ENCODE measurements around the gene SH3BP1.

The SH3BP1 gene

DNA sequence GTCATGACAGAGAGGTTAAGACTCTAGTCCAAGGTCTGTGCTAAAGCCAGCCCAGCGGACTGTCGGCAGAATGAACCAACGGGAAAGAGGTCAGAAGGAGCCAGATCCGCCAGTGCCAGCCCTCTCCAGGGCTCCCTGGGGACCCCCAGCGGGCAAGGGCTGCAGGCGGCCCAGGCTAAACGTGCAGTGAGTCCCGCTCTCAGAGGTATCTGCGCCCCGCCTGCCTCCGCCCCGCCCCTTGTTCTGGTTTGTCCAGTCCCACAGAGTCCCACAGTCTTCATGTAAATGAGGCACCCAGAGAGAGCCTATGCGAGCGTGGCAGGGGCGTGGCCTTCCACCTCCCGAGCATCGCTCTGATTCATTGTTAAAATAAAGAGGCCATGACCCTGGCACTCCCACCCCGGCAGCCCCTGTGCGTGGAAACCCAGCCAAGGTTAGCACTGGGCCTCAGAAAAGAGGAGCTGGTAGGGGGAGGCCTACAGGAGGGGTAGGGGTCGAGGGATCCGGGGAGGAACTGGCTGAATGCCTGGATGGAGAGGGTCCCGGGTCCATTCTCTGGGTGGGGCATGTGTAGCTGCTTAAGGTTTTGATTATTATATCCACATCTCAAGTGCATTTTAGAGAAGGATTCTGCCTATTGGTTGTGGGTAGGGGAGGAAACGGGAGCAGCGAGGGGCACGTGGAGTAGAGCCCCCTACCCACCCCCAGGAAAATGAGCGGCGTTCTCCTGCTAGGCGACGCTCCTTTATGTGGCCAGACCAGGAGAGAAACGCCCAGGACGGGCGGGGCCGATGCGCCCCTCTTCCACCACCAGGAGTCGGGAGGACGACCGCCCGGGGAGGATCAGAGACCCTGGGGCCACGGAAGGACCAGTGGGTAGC lies 57.4 kb downstream of the SH3BP1 start, which contains the start of gene TRIOBP:
Gene TRIOBP, plus strand, starts transcription at position 392 of the 881 bp plus-strand sequence. CDS start 4,318 bp downstream, outside the sequence.
- intact Hi-C loops (cut with DNase I; ENCODE audit: low total_unique reads): no loop called here
- Histone ChIP-seq H3K36me3 (peaks cover 13 to 19% (median 16%) of the 10 kb centered on the region in 3 donors), H3K9me3 (no peaks in the 10 kb centered on the region), H3K27ac (peak within 1 kb of the TSS; percentile 63 to 69), H3K4me1 (peaks cover 0 to 20% (median 17%) of the 10 kb centered on the region in 4 donors), H3K27me3 (no peaks in the 10 kb centered on the region), H3K4me3 (peak within 1 kb of the TSS; percentile 21 to 35)
- TF ChIP-seq CTCF (IDR thresholded peaks at IDR 0.05): peak; percentile 22 to 42
- peak; percentile 95 to 97 for DNase-seq

- peaks cover 0 to 20% (median 17%) of the 10 kb centered on the region in 4 donors for H3K4me1 ChIP-seq
- no peaks in the 10 kb centered on the region for H3K27me3 ChIP-seq
- no peaks in the 10 kb centered on the region for H3K9me3 ChIP-seq
- intact Hi-C loops (cut with DNase I; ENCODE audit: low total_unique reads): no loop called here
- H3K27ac ChIP-seq: peak overlapping the region; percentile 63 to 69
- H3K36me3 ChIP-seq: peaks cover 11 to 13% (median 12%) of the 10 kb centered on the region in 3 donors
- TF ChIP-seq CTCF (IDR thresholded peaks at IDR 0.05): no peak
- H3K4me3 ChIP-seq: no peak overlapping the region
- no peak for DNase-seq
Observed at GRCh38 chr22:37697538-37697835, 58.0 kb downstream of the SH3BP1 start.

DNA sequence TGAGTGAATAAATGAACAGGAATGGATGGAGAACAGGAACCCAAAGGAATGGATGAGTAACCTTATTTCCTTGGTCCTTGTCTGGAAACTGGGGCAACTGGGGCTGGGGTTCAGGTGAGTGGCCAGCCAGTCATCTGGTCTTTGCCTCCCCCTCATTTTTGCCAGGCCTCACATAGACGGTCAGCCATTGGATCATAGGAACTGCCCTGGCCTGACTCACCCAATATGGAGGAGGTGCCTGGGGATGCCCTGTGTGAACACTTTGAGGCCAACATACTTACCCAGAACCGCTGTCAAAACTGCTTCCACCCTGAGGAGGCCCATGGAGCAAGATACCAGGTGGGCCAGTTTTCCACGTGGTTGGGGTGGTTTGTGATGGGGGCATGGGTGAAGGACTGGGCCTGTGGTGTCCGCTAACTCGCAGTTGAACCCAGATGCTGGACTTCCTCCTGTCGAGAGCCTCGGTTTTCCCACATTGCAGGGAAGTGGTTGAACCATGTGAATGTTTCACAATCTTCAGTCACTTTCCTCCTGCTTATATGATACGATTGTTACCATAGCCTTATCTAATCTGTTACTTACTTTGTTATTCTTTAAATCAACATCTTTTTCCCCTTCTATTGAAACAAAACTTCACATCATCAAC lies 61.8 kb downstream of the SH3BP1 start:
- H3K27ac ChIP-seq: no peak overlapping the region
- intact Hi-C loops (cut with DNase I; ENCODE audit: low total_unique reads): no loop called here
- TF ChIP-seq CTCF (IDR thresholded peaks at IDR 0.05): no peak

GRCh38 chr22:37703906-37704305 lies 64.4 kb downstream of the SH3BP1 start:
- H3K9me3 ChIP-seq: no peaks in the 10 kb centered on the region
- intact Hi-C loops (cut with DNase I; ENCODE audit: low total_unique reads): no loop called here
- H3K27me3 ChIP-seq: no peaks in the 10 kb centered on the region
- H3K27ac ChIP-seq: no peak overlapping the region
- no peak for DNase-seq
- H3K36me3 ChIP-seq: no peaks in the 10 kb centered on the region
- no peak for TF ChIP-seq CTCF (IDR thresholded peaks at IDR 0.05)
- no peaks in the 10 kb centered on the region for H3K4me1 ChIP-seq
- no peak overlapping the region for H3K4me3 ChIP-seq

More for the DNA sequence above, 61.8 kb downstream of the SH3BP1 start:
- no peak overlapping the region for H3K4me3 ChIP-seq
- DNase-seq: no peak
- no peaks in the 10 kb centered on the region for H3K27me3 ChIP-seq
- H3K4me1 ChIP-seq: peaks cover 0 to 11% (median 7%) of the 10 kb centered on the region in 4 donors
- H3K36me3 ChIP-seq: no peaks in the 10 kb centered on the region
- no peaks in the 10 kb centered on the region for H3K9me3 ChIP-seq

- H3K27ac ChIP-seq: no peak overlapping the region
- no peak for DNase-seq
- no peaks in the 10 kb centered on the region for H3K36me3 ChIP-seq
- intact Hi-C loops (cut with DNase I; ENCODE audit: low total_unique reads): no loop called here
- H3K4me1 ChIP-seq: no peaks in the 10 kb centered on the region
- H3K27me3 ChIP-seq: no peaks in the 10 kb centered on the region
- H3K4me3 ChIP-seq: no peak overlapping the region
- TF ChIP-seq CTCF (IDR thresholded peaks at IDR 0.05): no peak
- no peaks in the 10 kb centered on the region for H3K9me3 ChIP-seq
Observed at GRCh38 chr22:37704645-37705044, 65.2 kb downstream of the SH3BP1 start.

Data from tibial artery (tissue), 4 donors.